ENCODE measurements around the gene CHP1.

DNA sequence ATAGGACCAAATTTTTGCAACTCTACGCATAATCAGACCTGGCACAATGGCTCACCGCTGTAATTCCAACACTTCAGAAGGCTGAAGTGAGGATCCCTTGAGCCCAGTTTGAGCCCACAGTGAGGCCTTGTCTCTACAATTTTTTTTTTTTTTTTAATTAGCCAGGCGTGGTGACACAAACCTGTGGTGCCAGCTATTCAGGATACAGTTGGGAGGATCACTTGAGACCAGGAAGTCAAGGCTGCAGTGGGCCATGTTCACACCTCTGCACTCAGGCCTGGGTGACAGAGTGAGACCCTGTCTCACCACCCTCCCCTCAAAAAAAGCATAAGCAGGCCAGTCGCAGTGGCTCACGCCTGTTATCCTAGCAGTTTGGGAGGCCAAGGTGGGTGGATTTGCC, 76.6 kb downstream of the CHP1 start:
- TF ChIP-seq EP300 (IDR thresholded peaks at IDR 0.05) (no peak), HMGXB4 (CRISPR knock-in tag; IDR thresholded peaks at IDR 0.05; ENCODE audit: borderline replicate concordance) (no peak), POLR2A (IDR thresholded peaks at IDR 0.05; ENCODE audit: low read length) (no peak), NR3C1 (IDR thresholded peaks at IDR 0.05) (no peak), E2F6 (IDR thresholded peaks at IDR 0.05; ENCODE audit: borderline replicate concordance, low read depth) (no peak), REST (IDR thresholded peaks at IDR 0.05) (no peak)
- TF ChIP-seq, protein P1, sequence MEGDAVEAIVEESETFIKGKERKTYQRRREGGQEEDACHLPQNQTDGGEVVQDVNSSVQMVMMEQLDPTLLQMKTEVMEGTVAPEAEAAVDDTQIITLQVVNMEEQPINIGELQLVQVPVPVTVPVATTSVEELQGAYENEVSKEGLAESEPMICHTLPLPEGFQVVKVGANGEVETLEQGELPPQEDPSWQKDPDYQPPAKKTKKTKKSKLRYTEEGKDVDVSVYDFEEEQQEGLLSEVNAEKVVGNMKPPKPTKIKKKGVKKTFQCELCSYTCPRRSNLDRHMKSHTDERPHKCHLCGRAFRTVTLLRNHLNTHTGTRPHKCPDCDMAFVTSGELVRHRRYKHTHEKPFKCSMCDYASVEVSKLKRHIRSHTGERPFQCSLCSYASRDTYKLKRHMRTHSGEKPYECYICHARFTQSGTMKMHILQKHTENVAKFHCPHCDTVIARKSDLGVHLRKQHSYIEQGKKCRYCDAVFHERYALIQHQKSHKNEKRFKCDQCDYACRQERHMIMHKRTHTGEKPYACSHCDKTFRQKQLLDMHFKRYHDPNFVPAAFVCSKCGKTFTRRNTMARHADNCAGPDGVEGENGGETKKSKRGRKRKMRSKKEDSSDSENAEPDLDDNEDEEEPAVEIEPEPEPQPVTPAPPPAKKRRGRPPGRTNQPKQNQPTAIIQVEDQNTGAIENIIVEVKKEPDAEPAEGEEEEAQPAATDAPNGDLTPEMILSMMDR (IDR thresholded peaks at IDR 0.05): no peak
